ENCODE results near the gene ADAMTS14. TPM values are rescaled to one million over a fixed set of nuclear protein-coding genes. Genes with fewer than 3 reads are reported as not detected.
"Not testable (repeated sequence)": the region's sequence is repeated elsewhere in the genome, so short reads cannot be mapped to it uniquely, and the experiment has no call there.

The ADAMTS14 gene
- total RNA-seq, 1 donor from 2014 or later = 0.61 TPM

GRCh38 chr10:70769121-70769520, 96.8 kb downstream of the ADAMTS14 start:
- no peak for DNase-seq (ENCODE audit: low spot score)

DNA sequence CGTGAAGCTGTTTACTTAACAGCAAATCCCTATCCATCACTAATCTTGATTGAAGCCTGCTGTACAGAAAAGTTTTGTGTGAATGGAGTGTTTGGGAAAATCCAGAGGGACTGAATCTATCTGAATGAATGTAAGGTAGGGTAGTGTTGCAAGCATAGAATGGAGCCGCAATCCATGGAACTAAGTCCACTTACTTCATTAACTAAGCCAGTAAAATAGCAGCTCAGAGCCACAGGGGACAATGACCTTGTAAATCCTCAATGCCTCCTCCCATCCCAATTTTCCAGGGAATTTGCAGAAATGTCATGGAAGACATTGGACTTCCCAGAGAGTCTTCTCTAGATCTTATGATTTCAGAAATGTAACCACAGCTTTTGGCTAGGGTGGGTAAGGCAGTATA, 97.7 kb downstream of the ADAMTS14 start:
- no peak for DNase-seq (ENCODE audit: low spot score)

DNA sequence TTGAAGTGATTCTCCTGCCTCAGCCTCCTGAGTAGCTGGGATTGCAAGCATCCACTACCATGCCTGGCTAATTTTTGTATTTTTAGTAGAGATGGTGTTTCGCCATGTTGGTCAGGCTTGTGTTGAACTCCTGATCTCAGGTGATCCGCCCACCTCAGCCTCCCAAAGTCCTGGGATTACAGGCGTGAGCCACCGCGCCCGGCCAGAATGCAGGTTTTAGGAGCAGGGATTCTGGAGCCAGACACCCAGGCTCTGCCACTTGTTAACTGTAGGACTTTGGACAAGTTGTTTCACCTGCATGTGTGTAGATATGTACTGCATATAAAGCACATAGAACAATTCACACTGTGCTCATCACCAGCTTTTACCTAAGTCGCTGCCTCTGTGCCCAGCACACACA, 98.2 kb downstream of the ADAMTS14 start:
- not testable (repeated sequence) for DNase-seq (ENCODE audit: low spot score)

DNA sequence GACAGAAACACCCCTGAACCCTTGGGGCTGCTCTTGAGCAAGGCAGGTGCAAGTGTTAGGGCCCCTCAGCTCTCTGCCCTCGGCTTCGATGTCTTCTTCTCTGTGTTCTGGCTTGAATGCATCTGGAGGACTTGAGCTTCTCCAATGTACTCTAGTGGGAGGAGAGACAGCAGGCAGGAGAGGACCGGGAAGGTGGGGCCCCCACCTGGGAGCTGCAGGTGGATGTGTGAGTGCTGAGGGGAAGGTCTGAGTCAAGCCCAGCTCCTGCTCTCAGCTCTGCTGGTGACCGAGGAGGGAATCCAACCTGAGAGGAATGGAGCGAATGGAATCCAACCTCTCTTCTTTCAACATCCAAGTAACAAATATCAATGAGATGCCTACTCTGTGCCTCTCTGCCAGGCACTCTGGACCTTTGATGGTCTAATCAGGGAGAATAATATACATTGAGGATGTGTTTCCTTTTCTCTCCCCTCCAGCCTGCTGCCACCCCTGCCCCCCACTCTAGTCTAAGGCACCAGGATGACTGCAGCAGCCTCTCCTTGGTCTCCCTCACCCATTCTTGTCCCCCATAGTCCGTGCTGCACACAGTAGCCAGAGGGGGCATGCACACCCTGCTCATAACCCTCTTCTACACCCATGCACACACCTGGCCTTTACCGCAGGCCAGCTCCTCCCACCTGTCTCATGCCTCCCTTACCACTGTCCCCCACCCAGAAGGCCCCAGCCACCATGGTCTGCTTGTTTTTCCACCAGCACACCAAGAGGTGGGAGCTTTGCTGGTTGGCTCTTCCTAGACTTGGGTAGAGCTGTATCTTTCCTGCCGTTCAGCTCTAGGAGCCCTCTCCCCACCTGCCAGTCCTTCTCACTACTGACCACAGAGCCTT, 99.2 kb downstream of the ADAMTS14 start:
- DNase-seq (ENCODE audit: low spot score) = peak; percentile 59

DNA sequence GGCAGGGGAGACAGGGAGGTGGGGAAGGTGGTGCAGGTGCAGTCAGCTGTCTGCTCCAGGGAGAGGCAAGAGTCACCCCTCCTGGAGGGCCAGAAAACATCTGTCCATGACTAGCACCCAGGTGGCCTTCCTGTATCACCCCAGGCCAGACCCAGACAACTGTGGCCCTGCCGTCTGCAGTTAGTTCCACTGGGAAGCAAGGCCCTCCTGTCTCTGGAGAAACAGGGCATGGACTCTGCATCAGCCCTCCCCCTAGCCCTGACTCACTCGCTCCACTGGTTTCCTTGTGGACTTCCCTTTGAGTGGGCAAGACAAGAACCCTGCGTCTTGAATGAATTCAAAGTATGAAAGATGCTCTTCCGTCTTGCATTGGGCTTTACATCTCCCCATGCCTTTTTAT, 100.3 kb downstream of the ADAMTS14 start:
- DNase-seq (ENCODE audit: low spot score) = peak; percentile 65

- no peak for DNase-seq (ENCODE audit: low spot score)
Measured at GRCh38 chr10:70773461-70773860, 101.2 kb downstream of the ADAMTS14 start.

- peak; percentile 83 for DNase-seq (ENCODE audit: low spot score)
Measured at GRCh38 chr10:70773965-70774809, 101.9 kb downstream of the ADAMTS14 start.

GRCh38 chr10:70774810-70775678, 102.7 kb downstream of the ADAMTS14 start:
- DNase-seq (ENCODE audit: low spot score) = peak; percentile 84

GRCh38 chr10:70775679-70776454, 103.6 kb downstream of the ADAMTS14 start:
- peak; percentile 76 for DNase-seq (ENCODE audit: low spot score)

DNA sequence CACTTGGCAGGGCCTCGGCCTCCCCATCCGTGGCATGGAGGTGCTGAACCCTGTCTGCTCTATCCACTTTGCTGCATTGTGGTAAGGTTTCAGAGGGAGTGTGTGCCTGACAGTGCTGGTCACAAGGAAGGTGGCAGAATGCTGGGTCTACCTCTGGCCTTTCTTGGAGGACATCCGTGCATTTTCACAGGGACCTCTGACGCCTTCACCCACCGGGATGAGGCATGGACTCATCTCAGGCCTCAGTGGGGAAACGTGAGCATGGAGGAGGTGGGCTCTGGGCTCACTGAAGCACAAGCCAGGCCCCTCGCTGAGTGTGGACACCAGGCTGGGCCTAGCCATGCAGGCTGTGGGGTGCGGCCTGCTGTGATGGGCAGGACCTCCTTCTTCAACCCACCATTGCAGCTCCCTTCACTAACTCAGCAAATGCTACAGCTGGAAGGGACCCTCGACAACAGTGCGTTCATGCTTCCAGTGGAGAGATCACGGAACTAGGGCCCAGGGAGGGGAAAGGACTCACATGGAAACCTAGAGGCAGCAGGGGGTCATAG, 104.2 kb downstream of the ADAMTS14 start:
- peak; percentile 79 for DNase-seq (ENCODE audit: low spot score)

DNA sequence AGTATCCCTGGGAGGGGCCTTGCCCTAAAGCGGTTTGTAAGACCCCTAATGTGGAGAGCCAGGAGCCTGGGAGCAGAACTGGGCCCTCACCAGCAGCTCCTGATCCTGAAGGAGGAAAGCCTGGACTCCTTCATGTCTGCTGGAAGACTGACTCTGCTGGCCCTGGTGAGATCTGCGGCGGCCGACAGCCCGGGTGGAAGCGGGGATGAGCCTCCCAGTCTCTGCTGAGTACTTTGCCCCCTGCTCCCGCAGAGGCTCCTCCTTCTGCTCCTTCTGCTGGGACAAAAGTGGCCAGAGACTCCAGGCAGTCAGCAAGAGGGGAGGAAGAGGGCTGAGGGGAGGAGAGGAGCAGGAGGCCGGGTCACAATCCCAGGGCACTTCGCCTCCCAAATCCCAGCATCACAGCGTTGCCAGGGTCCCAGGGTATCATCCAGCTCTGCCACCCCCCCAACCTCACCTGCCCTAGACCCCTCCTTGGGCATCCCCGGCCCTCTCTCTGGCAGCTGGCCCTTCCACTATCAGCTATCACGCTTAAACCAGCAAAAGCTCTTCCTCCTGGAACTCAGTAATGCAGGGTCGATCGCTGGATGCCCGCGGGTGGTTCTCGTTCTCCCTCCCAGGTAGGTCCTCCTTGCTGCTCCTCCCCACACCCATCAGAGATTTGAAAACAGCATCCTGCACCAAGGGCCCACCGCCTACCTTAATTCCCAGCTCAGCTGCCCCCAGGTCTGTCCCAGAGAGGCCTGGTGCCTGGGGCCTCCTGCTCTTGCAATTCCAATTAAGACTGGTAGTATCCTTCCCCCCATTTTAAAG, 105.0 kb downstream of the ADAMTS14 start:
- peak; percentile 81 for DNase-seq (ENCODE audit: low spot score)

DNA sequence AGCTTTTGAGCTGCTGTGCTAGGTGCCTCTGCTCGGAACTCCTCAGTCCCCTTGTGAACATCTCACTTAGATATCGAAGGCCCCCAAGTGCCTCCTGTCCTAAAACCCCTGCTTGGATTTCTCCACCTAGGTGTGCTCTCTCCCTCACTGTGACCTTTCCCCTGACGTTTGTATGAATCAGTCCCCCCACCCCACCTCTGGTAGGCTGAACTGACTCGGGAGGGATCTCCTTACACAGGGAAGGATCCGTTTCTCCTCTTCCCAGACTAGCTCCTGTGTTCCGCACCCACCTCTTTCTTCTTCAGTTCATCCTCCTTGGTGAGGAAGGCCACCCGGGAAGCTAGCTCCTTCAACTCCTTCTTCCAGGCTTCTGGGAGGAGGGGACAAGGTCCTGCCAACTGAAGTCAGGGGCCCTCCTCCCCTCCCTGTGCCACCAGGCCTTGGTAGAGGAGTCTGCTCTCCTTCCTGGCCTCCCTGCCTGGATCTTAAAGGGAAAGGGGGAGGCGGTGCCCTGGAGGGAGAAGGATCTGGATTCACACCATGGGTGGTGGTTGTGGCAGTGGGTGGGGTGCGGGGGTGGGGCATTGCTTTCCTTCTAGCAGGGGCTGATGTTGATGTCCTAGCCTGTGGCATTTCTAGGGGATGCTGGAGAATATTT, 106.1 kb downstream of the ADAMTS14 start:
- peak; percentile 67 for DNase-seq (ENCODE audit: low spot score)

DNA sequence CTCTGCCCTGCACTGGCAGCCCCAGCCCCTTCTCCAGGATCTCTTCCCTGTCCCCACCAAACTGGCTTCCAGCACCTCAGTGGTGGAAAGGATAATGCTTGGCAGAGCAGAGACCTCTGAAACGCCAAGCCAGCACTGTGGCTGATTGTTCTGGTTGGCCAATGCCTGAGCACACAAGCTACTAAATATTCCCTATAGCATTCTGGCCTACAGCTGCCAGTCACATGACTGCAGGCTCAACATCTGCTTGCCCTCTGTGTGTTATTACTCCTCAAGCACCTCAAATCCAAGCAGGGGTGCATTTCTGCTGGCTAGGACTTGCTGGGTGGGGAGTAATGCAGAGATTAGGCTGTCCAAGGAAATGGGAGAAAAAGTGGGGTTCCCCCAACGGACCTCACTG, 106.8 kb downstream of the ADAMTS14 start:
- DNase-seq (ENCODE audit: low spot score) = peak; percentile 51

GRCh38 chr10:70779511-70780369, 107.4 kb downstream of the ADAMTS14 start:
- DNase-seq (ENCODE audit: low spot score) = peak; percentile 77

GRCh38 chr10:70780370-70780760, 108.1 kb downstream of the ADAMTS14 start:
- DNase-seq (ENCODE audit: low spot score) = no peak

GRCh38 chr10:70780772-70781171, 108.5 kb downstream of the ADAMTS14 start:
- DNase-seq (ENCODE audit: low spot score) = no peak

GRCh38 chr10:70781461-70782051, 109.2 kb downstream of the ADAMTS14 start:
- DNase-seq (ENCODE audit: low spot score) = no peak
